CD4-positive, alpha-beta T cell treated with Interleukin-6 for 4 hours (primary cell): ENCODE results near the gene FAF2.

Experiments
- DNase-seq: peaks from one replicate; pipeline ENCODE4 v3.0.0-alpha.2; 2020; ENCODE audit warnings: mixed read lengths

The FAF2 gene

GRCh38 chr5:176533390-176533789 is 85.2 kb downstream of the FAF2 start:
- DNase-seq = peak; percentile 60

GRCh38 chr5:176533894-176534611 is 85.9 kb downstream of the FAF2 start:
- DNase-seq = peak; percentile 72

- DNase-seq = no peak
Observed at GRCh38 chr5:176534640-176535039, 86.5 kb downstream of the FAF2 start.

DNA sequence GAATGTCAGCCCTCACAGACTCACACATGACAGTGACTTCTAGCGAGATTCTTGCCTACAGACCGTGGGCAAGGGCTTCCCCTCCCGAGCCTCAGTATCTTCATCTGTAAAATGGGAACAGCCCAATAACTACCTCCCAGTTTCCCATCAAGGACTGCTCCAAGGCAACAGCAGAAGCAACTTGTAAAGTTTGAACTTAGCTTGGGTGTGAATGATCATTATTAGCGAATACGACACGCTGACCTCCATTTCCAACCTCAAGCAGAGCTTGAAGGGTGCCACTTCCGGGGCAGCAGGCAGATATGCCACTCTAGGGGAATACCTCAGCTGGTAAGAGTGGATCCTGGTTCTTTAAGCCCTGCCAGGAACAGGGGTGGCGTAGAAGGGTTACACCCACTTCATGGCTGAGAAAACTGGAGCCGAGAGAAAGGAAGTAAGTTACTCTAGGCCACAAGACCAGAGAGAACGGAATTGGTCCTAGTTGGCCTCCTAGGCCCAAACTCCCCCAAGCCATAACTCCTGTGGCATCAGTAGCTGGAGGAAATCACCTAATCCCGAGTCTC is 87.0 kb downstream of the FAF2 start:
- DNase-seq = peak; percentile 63

DNA sequence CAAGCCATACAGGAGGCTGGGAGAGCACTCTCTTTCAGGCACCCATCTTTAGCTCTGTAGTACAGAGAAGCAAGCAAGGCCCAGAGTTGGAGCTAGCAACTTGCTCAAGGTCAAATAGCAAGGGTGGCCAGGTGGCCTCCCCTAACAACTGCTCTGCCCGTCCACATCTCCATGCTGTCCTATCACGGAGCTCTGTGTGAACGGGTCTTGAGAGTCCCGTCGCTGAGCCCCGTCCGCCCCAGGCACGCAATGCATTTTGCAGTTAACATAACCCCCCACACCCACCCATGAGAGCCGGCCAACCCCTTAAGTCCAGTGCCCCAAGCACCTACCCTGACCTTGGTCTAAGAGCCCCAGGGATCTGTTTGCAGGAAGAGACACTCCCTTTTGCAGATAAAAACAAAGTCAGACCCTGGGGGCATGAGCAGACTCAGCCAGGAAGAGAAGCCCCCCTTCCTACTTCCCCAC is 87.5 kb downstream of the FAF2 start:
- DNase-seq = peak; percentile 21

- DNase-seq = peak; percentile 90
Observed at GRCh38 chr5:176536132-176536901, 88.1 kb downstream of the FAF2 start.

GRCh38 chr5:176536902-176537553 is 88.8 kb downstream of the FAF2 start, which contains the start of gene RNF44:
TSS of gene RNF44 (minus strand) at chr5:176537402. CDS start at chr5:176532472, 4,930 bp downstream.
- DNase-seq = peak; percentile 99

DNA sequence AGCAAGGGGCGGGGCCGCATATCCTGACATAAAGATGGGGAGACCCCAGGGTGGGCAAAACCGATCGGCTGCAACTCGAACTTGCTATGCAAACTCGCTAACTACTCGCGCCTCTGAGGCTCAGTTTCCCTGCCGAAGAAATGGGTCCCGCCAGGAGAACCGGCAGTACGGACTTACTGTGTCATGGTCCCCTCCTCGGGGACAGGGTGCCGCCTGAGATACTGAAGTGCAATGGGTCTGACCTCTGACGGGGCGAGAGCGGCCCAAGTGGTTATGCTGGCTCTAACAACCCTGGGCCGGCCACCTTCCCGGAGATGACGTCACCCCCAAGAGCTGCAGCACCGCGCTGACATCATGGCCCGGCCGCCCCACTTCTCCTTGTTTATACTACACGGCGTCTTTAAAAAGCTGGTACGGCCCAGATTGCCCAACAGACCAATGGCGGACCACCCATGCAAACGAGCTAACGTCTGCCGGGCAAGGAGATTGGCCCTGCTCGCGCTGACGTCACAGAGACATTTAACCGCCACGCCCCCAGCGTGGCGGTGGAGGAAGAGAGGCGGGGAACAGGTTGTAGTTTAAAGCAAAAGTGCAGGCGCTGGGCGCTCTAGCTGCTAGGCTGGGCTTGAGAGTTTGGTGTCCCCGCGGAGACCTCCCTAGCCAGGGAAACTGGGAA is 89.5 kb downstream of the FAF2 start:
- DNase-seq = peak; percentile 97

GRCh38 chr5:176538230-176538988 is 90.2 kb downstream of the FAF2 start:
- DNase-seq = no peak

DNA sequence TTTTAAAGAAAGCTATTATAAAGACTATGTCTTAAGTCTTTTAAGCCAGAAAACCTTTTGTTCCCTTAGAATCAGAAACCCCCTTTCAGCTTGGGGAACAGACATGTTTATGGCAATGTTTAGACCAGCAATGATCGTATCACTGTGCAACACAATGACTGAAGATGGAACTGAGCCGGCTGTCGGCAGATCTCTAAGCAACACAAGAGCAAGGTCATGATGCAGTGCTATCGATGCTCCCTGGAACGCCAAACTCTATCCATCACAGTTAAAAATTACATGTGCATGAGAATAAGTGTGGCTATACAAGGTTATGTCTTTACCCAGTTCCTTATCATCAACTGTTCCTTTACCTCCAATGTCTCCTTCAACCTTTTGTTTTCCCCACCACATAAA is 90.8 kb downstream of the FAF2 start:
- DNase-seq = no peak

GRCh38 chr5:176540476-176540899 is 92.3 kb downstream of the FAF2 start:
- DNase-seq = no peak

DNA sequence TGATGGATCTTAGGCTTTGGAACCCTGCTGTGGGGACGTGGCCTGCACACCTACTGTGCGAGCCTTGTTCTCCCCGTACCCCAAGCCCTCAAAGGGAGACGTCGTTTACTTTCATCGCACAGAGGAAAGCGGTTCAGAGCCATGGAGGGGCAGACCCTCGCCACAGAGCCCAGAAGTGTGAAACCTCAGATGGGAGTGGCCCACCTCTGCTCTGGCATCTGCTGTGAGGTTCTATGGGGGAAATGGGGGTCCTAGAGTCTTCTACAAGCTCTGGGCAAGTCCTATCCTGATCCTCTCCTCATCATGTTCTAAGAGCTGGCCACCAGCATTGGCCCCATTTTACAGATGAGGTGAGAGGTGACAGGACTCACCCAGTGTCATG is 92.8 kb downstream of the FAF2 start:
- peak; percentile 22 for DNase-seq

GRCh38 chr5:176541338-176542134 is 93.4 kb downstream of the FAF2 start:
- DNase-seq = peak; percentile 90

GRCh38 chr5:176542135-176542595 is 94.0 kb downstream of the FAF2 start:
- peak; percentile 80 for DNase-seq

DNA sequence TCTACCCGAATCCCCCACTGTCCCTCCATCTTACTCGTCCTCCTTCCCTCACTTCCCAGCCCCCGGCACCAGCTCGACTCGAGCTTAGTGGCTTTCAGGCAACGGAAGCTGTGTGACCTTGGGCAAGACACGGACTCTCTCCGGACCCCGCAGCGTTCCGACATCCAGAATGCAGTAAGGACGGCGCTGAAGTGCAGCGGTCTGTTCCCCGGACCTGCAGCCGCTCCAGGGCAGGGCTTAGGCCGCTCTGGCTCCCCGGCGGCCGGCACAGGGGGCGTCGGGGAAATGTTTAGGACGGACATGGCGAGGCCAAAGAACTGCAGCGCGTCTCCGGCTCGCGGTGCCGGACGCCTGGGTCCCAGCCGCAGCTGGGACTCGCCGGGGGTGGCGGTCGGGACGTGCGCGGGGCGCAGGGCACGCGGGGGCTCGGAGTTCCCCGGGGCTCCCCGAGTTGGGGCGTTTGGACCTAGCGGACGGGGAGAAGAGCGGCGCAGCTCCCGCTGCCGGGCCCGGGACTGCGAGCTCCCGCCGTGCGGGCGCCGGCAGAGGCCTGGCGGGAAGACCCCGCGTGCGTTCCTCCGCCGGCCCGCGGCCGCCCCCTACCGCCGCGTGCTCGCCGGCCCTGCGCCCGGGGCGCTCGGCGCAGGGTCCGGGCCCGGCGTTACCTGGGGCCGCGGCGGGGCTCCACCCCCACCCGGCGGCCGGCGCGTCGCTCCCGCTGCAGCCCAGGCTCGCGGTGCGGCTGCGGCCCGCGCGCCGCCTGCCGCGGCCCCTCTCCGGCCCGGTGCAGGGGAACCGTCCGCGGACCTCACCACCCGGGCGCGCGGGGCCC is 94.6 kb downstream of the FAF2 start:
- peak; percentile 54 for DNase-seq

DNA sequence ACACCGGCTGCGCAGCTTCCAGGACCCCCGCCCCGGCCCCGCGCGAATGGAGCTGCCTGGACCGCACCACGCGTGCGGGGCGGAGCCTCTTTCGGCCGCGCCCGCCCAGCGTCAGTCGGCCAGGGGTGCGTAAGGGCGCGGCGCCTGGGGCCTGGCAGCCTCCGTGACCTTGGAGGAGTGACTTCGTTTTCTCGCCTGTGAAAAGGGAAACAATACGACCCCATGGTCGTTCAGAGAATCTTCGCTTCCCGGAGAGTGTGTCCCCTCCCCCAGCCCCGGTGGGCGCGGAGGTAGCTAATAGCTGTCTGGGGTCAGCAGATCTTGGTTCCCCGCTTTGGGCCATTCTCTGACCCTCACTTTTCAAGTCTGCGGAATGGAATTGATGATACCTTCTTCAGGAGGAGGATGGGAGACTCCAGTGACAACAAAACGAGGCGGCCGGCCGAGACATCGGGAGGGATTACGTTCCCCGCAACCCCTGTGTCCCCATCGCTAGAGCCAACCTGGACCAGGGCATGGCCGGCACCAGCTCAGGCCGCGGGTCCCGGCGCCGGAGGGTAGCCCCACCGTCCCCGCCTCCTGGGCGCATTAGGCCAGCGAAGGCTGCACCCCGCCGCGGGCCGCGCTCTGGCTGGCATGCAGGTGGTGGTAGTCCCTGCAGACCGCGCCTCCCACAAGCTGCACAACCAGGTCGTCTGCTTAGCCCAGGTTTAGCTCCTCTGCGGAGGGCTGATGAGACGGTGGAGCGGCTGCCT is 95.4 kb downstream of the FAF2 start:
- peak; percentile 81 for DNase-seq

DNA sequence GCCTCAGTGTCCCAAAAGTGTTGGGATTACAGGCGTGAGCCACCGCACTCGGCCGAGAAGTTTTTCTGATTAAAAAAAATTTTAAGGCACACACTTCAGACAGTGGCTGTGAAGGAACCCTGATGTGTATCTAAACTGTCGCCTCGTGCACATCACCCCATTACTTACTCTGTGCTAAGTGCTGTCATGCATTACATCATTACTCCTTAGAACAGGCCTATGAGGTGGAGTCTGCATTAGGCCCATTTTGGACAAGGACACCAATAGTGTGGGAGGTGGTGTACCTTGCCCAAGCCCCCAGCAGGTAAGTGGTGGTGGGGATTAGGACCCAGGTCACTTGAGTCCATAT is 97.2 kb downstream of the FAF2 start:
- DNase-seq = no peak

DNA sequence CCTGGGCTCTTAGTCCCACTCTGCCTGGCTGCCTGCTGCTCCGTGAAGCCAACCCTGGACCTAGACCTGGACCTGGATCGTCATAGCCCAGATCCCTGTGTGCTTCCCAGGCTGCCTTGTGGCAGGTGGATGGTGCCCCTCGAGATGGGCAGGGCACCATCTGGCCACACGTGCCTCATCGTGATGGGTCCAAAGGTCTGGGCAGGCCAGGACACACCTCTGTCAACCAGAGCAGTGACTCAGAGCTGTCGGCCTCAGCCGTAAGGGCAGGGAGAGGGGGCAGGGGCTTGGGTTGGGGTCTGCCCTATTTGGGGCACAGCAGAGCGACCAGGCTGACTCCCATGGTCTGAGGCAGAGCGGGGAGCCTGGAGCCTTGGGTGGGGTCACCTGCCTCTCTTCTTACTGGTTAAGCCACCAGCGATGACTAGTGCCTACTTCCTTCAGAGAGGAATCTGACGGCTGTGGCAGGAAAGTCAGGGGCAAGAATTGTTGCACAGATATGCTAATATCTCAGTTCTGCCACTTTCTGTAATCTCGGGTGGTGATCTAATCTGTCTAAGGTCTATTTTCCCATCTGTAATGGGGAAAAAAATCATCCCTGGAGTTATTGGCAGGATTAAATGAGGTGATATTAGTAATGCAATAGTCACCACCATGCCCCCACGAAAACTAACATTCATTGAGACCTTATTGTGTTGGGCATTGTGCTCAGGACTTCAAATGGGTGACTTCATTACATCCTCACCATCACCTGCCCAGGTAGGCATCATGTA is 97.7 kb downstream of the FAF2 start:
- no peak for DNase-seq
